Fibroblast of skin of right quadriceps (primary cell): Measurements from ENCODE around the gene ABT1.
A peak's percentile ranks its signal among the peaks of the same experiment; 100 is the strongest.

Source experiments
- DNase-seq: peaks from one replicate; pipeline ENCODE4 v3.0.0-alpha.2; 2013

ABT1 gene

GRCh38 chr6:26575494-26575939 is 21.2 kb upstream of the ABT1 start:
- peak; percentile 56 for DNase-seq

GRCh38 chr6:26576407-26576843 is 20.3 kb upstream of the ABT1 start:
- DNase-seq: no peak

- DNase-seq: peak; percentile 77
These were observed 19.6 kb upstream of the ABT1 start for GRCh38 chr6:26576929-26577719.

GRCh38 chr6:26577720-26578072 is 19.1 kb upstream of the ABT1 start:
- DNase-seq: no peak

GRCh38 chr6:26578279-26578678 is 18.5 kb upstream of the ABT1 start:
- no peak for DNase-seq

- DNase-seq: no peak
These were observed 18.0 kb upstream of the ABT1 start for GRCh38 chr6:26578741-26579140.

GRCh38 chr6:26581164-26581915 is 15.4 kb upstream of the ABT1 start:
- no peak for DNase-seq

GRCh38 chr6:26588965-26589364 is 7.8 kb upstream of the ABT1 start:
- no peak for DNase-seq

- DNase-seq: no peak
These were observed 4.1 kb upstream of the ABT1 start for GRCh38 chr6:26592649-26593048.

GRCh38 chr6:26593278-26594130 is 3.2 kb upstream of the ABT1 start:
- no peak for DNase-seq

- DNase-seq: no peak
These were observed 2.6 kb upstream of the ABT1 start for GRCh38 chr6:26594131-26594498.

- peak; percentile 76 for DNase-seq
These were observed 1.8 kb upstream of the ABT1 start for GRCh38 chr6:26594730-26595632.

GRCh38 chr6:26595669-26596269 is 984 bp upstream of the ABT1 start:
- DNase-seq: peak; percentile 85

- no peak for DNase-seq
These were observed 625 bp downstream of the ABT1 start for GRCh38 chr6:26597389-26597766.

GRCh38 chr6:26597821-26598220 is 1.1 kb downstream of the ABT1 start:
- no peak for DNase-seq

GRCh38 chr6:26598267-26598666 is 1.5 kb downstream of the ABT1 start:
- no peak for DNase-seq

GRCh38 chr6:26599134-26599533 is 2.4 kb downstream of the ABT1 start:
- no peak for DNase-seq

- DNase-seq: no peak
These were observed 2.8 kb downstream of the ABT1 start for GRCh38 chr6:26599591-26599990.

- DNase-seq: no peak
These were observed 4.0 kb downstream of the ABT1 start for GRCh38 chr6:26600759-26601158.

GRCh38 chr6:26602262-26602661 is 5.5 kb downstream of the ABT1 start:
- no peak for DNase-seq

- no peak for DNase-seq
These were observed 7.3 kb downstream of the ABT1 start for GRCh38 chr6:26604026-26604425.

- DNase-seq: no peak
These were observed 8.0 kb downstream of the ABT1 start for GRCh38 chr6:26604797-26605196.
